ENCODE results near the gene SLC7A4. TPM values are rescaled to one million over a fixed set of nuclear protein-coding genes. Genes with fewer than 3 reads are reported as not detected.

The SLC7A4 gene
- total and polyA plus RNA-seq, 10 of the 15 experiments (the other 5 are each of a cell fraction or from before 2014, with no cell fraction given): 0.06 to 0.25 (median 0.14) TPM; not detected in 6

- Histone ChIP-seq H3K9me3 (replicated peaks; ENCODE audit: control insufficient read depth, insufficient read depth, low read length) (no peaks in the 10 kb centered on the region), H3K4me3 (no peak overlapping the region), H3K4me1 (ENCODE audit: control insufficient read depth, insufficient read depth, low read length) (peaks cover 5% of the 10 kb centered on the region), H3K4me2 (ENCODE audit: control insufficient read depth, insufficient read depth) (no peak overlapping the region), H3K27ac (ENCODE audit: control insufficient read depth, insufficient read depth) (no peak overlapping the region), H3K9ac (ENCODE audit: control insufficient read depth, insufficient read depth, low read length) (no peak overlapping the region), H2AFZ (ENCODE audit: control insufficient read depth, low read depth, low read length) (no peak overlapping the region), H3K36me3 (ENCODE audit: control insufficient read depth in 2 of 2, insufficient read depth in 2 of 2, low read length in 1 of 2) (no peaks in the 10 kb centered on the region), H3K79me2 (ENCODE audit: control insufficient read depth, insufficient read depth, low read length) (no peaks in the 10 kb centered on the region), H4K20me1 (ENCODE audit: control insufficient read depth, insufficient read depth) (no peaks in the 10 kb centered on the region), H3K27me3 (replicated peaks in 1 of 2; ENCODE audit: control insufficient read depth in 2 of 2, insufficient read depth in 2 of 2, low read length in 1 of 2) (no peaks in the 10 kb centered on the region)
- TF ChIP-seq TCF12 (IDR thresholded peaks at IDR 0.05; ENCODE audit: low read depth, low read length) (no peak), CBX3 (IDR thresholded peaks at IDR 0.05; ENCODE audit: borderline replicate concordance, low read depth) (no peak), CHD2 (IDR thresholded peaks at IDR 0.05; ENCODE audit: borderline replicate concordance, low read depth, low read length) (no peak), CEBPB (IDR thresholded peaks at IDR 0.05; ENCODE audit: borderline replicate concordance in 1 of 2, low read depth in 2 of 2, low read length in 2 of 2) (no peak), PAX5 (IDR thresholded peaks at IDR 0.05; ENCODE audit: borderline replicate concordance, low read depth, low read length) (no peak), ZNF687 (IDR thresholded peaks at IDR 0.05) (no peak), RB1 (IDR thresholded peaks at IDR 0.05; ENCODE audit: borderline replicate concordance) (no peak), SMARCA5 (IDR thresholded peaks at IDR 0.05) (no peak), ZNF217 (IDR thresholded peaks at IDR 0.05) (no peak), ZNF207 (IDR thresholded peaks at IDR 0.05; ENCODE audit: borderline replicate concordance) (no peak), MAX (IDR thresholded peaks at IDR 0.05; ENCODE audit: low read depth, low read length) (no peak)
- TF ChIP-seq, protein P1, sequence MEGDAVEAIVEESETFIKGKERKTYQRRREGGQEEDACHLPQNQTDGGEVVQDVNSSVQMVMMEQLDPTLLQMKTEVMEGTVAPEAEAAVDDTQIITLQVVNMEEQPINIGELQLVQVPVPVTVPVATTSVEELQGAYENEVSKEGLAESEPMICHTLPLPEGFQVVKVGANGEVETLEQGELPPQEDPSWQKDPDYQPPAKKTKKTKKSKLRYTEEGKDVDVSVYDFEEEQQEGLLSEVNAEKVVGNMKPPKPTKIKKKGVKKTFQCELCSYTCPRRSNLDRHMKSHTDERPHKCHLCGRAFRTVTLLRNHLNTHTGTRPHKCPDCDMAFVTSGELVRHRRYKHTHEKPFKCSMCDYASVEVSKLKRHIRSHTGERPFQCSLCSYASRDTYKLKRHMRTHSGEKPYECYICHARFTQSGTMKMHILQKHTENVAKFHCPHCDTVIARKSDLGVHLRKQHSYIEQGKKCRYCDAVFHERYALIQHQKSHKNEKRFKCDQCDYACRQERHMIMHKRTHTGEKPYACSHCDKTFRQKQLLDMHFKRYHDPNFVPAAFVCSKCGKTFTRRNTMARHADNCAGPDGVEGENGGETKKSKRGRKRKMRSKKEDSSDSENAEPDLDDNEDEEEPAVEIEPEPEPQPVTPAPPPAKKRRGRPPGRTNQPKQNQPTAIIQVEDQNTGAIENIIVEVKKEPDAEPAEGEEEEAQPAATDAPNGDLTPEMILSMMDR (IDR thresholded peaks at IDR 0.05 in 2 of 3, conservative IDR thresholded peaks at IDR 0.05 in 1 of 3; ENCODE audit: control insufficient read depth in 2 of 3, extremely low read depth in 1 of 3, insufficient read depth in 1 of 3, low read depth in 3 of 3, low read length in 3 of 3): no peak
- FAIRE-seq (no peak), DNase-seq (ENCODE audit: low read depth, low spot score) (no peak), ATAC-seq (no peak)
- no TSS peak for BruUV-seq (replicated peaks)
- ChIA-PET POLR2A (no interaction called here), SMC1A (ENCODE audit: uncharacterized antibody, unreplicated experiment) (no interaction called here), CTCF (no interaction called here), RAD21 (ENCODE audit: unreplicated experiment) (no interaction called here)
- 51% methylated on average over 28 of the region's 28 CpGs for WGBS (ENCODE audit: insufficient coverage, insufficient replicate concordance, low lambda C conversion rate, missing lambda C conversion rate)
- in situ Hi-C loops (cut with MboI) (no loop called here), intact Hi-C loops (cut with micrococcal nuclease; ENCODE audit: unreplicated experiment) (no loop called here)
Measured at GRCh38 chr22:21067075-21067900, 34.9 kb upstream of the SLC7A4 start.

Measured in GM12878 (cell line).